Common myeloid progenitor, CD34-positive (primary cell): ENCODE data around the gene OR10H3.
A peak's percentile ranks its signal among the peaks of the same experiment; 100 is the strongest.
"Not testable (repeated sequence)": the region's sequence is repeated elsewhere in the genome, so short reads cannot be mapped to it uniquely, and the experiment has no call there.

Experiments used
- CTCF ChIA-PET: fragments of 350-600 bp; sonication (Branson Sonifier 250); formaldehyde crosslinking; loops from one replicate; lab custom pipeline; 2021; ENCODE audit warnings: antibody characterized with exemption; lab: Charles Lee
- POLR2A ChIA-PET: fragments of 350-600 bp; sonication (Branson Sonifier 250); formaldehyde crosslinking; loops from one replicate; lab custom pipeline; 2021; ENCODE audit warnings: antibody characterized with exemption; lab: Charles Lee
- DNase-seq, 3 donors: peaks; one replicate each; pipeline versions ENCODE4 v3.0.0 to v3.0.0-alpha.2; 2013
- H3K27ac ChIP-seq, 2 experiments: 1 replicate in 1 of 2; 2 replicates in 1 of 2; pipeline ENCODE4 v1.7.0; 2013; ENCODE audit warnings: inconsistent platforms in 2 of 2, low read length in 2 of 2, mild to moderate bottlenecking in 2 of 2, low read depth in 1 of 2, moderate library complexity in 1 of 2; ENCODE audit not compliant: severe bottlenecking in 2 of 2, insufficient read depth in 1 of 2, poor library complexity in 1 of 2
- H3K27me3 ChIP-seq, 5 experiments: replicated peaks in 2 of 5; 1 replicate in 3 of 5; 2 replicates in 2 of 5; pipeline versions ENCODE4 v1.6.1 to v1.7.0; 2013; ENCODE audit warnings: low read length in 4 of 5, mild to moderate bottlenecking in 2 of 5, moderate library complexity in 2 of 5, inconsistent platforms in 1 of 5; ENCODE audit not compliant: insufficient read depth in 5 of 5, control insufficient read depth in 4 of 5
- H3K36me3 ChIP-seq, 4 experiments: 1 replicate in 2 of 4; 2 replicates in 2 of 4; pipeline versions ENCODE4 v1.6.1 to v1.7.0; 2013; ENCODE audit warnings: low read length in 3 of 4, control low read depth in 1 of 4, mild to moderate bottlenecking in 1 of 4; ENCODE audit not compliant: control insufficient read depth in 4 of 4, insufficient read depth in 4 of 4
- H3K4me1 ChIP-seq, 4 experiments: 1 replicate in 3 of 4; 2 replicates in 1 of 4; pipeline versions ENCODE4 v1.6.1 to v1.7.1; 2013; ENCODE audit warnings: low read length in 3 of 4, mild to moderate bottlenecking in 3 of 4, control low read depth in 1 of 4, inconsistent platforms in 1 of 4, moderate library complexity in 1 of 4; ENCODE audit not compliant: control insufficient read depth in 4 of 4, insufficient read depth in 4 of 4; ENCODE audit errors: control extremely low read depth in 1 of 4
- H3K4me3 ChIP-seq, 7 experiments: 1 replicate in 4 of 7; 2 replicates in 3 of 7; pipeline versions ENCODE4 v1.5.1 to v1.7.0; 2013; ENCODE audit warnings: mild to moderate bottlenecking in 7 of 7, low read length in 6 of 7, moderate library complexity in 6 of 7, inconsistent platforms in 2 of 7, low read depth in 2 of 7, control low read depth in 1 of 7; ENCODE audit not compliant: insufficient read depth in 4 of 7, control insufficient read depth in 1 of 7; ENCODE audit errors: extremely low read depth in 1 of 7
- H3K9me3 ChIP-seq, 5 experiments: 1 replicate in 4 of 5; 2 replicates in 1 of 5; pipeline versions ENCODE4 v1.6.1 to v1.7.1; 2013; ENCODE audit warnings: low read length in 4 of 5, mild to moderate bottlenecking in 2 of 5, inconsistent platforms in 1 of 5, low read depth in 1 of 5, moderate library complexity in 1 of 5; ENCODE audit not compliant: control insufficient read depth in 4 of 5, insufficient read depth in 2 of 5; ENCODE audit errors: control extremely low read depth in 1 of 5
- WGBS: methylation state at CpG from one replicate; pipeline ENCODE4 v1.1.5; 2013; ENCODE audit not compliant: insufficient coverage; 5-methylcytosine and 5-hydroxymethylcytosine counted together

The OR10H3 gene

DNA sequence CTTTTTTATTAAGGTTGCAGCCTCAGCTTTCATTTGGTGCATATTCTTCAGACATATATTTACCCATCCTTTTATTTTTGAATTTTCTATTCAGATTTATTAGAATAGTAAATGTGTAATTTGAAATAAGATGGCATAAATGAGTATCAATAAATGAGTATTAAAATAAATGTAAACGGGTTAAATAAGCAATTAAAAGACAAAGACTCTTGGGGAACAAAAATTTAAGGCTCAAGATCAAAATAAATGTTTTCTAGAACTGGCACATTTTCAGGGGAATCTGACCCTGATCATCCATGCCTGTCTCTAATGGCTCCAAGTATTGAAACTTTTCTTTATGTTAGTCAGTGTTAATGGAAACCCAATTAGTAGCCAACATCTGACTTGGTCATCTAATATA, 3.0 kb downstream of the OR10H3 start:
- Histone ChIP-seq H3K36me3 (no peaks in the 10 kb centered on the region), H3K4me1 (no peaks in the 10 kb centered on the region), H3K4me3 (no peak overlapping the region), H3K9me3 (peaks cover 3 to 24% (median 11%) of the 10 kb centered on the region in 5 experiments), H3K27ac (no peak overlapping the region), H3K27me3 (peaks cover 0 to 18% (median 4%) of the 10 kb centered on the region in 5 experiments)
- 100% methylated on average over 1 of the region's 1 CpG for WGBS
- POLR2A ChIA-PET = no interaction called here
- CTCF ChIA-PET = no interaction called here
- DNase-seq = no peak

DNA sequence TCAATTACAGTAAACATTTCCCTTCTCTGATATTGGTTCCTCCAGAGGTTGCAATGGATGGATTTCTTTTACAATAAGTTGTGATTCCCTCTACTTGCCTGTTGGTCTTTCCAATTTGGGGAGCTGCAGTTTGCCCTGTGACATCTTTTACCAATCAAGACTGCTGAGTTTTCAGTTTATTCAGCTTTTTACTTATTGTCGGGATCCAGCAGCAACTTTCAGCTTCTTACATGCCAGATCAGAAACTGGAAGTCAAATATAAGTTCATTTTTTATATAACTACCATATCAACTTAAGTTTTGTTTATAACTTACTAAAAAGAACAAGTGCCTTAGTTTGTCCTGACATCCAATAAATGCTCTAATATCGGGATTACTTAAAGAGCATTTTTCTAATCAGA, 10.5 kb downstream of the OR10H3 start:
- DNase-seq = no peak
- Histone ChIP-seq H3K27ac (no peak overlapping the region), H3K27me3 (peaks cover 0 to 57% (median 17%) of the 10 kb centered on the region in 5 experiments), H3K36me3 (no peaks in the 10 kb centered on the region), H3K4me1 (no peaks in the 10 kb centered on the region), H3K4me3 (no peak overlapping the region), H3K9me3 (peaks cover 0 to 9% (median 2%) of the 10 kb centered on the region in 5 experiments)
- no CpG with 5 or more reads among the region's 2 CpGs for WGBS
- CTCF ChIA-PET = no interaction called here
- POLR2A ChIA-PET = no interaction called here

DNA sequence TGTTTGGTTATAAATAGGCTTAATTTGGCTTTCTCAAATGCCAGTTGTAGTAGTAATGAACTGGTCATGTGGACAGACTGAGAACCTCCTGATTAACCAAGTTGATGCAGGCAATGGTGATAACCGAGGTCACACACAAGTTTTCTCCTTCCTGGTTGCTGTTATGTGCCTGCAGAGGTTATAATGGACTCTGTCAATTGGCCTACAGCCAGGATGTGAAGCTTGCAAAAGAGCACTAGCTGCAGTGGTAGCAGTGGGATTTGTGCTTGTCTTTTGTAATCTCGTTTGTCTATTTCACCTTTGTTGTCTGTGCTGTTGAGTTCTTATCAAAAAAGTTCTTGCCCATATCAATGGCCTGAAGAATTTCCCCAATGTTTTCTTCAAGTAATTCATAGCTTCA, 20.6 kb downstream of the OR10H3 start:
- Histone ChIP-seq H3K27me3 (peaks cover 0 to 55% (median 17%) of the 10 kb centered on the region in 5 experiments), H3K27ac (no peak overlapping the region), H3K4me1 (peaks cover 0 to 2% (median 0%) of the 10 kb centered on the region in 4 experiments), H3K36me3 (no peaks in the 10 kb centered on the region), H3K9me3 (peaks cover 0 to 11% (median 2%) of the 10 kb centered on the region in 5 experiments), H3K4me3 (no peak overlapping the region)
- 78% methylated on average over 1 of the region's 2 CpGs for WGBS
- no peak for DNase-seq
- ChIA-PET POLR2A (no interaction called here), CTCF (interaction anchor here (1.1 to 1.4 kb wide), 3 partner anchors 13 to 127 kb away, joined by 3 to 5 read pairs (median 3); no protein-coding TSS in a partner anchor)

GRCh38 chr19:15759962-15760565, 22.3 kb downstream of the OR10H3 start:
- H3K27ac ChIP-seq = no peak overlapping the region
- peaks cover 0 to 2% (median 0%) of the 10 kb centered on the region in 4 experiments for H3K4me1 ChIP-seq
- peaks cover 0 to 11% (median 2%) of the 10 kb centered on the region in 5 experiments for H3K9me3 ChIP-seq
- H3K4me3 ChIP-seq = peak overlapping the region in 2 of 7 experiments; percentile 25 to 39
- WGBS = 44% methylated on average over 19 of the region's 28 CpGs
- peaks cover 0 to 52% (median 17%) of the 10 kb centered on the region in 5 experiments for H3K27me3 ChIP-seq
- POLR2A ChIA-PET = no interaction called here
- DNase-seq = peak; percentile 25 to 46 (median 45)
- CTCF ChIA-PET = interaction anchor here (1.0 to 1.3 kb wide), 2 partner anchors 11 to 134 kb away, joined by 3 to 4 read pairs; no protein-coding TSS in a partner anchor
- no peaks in the 10 kb centered on the region for H3K36me3 ChIP-seq

DNA sequence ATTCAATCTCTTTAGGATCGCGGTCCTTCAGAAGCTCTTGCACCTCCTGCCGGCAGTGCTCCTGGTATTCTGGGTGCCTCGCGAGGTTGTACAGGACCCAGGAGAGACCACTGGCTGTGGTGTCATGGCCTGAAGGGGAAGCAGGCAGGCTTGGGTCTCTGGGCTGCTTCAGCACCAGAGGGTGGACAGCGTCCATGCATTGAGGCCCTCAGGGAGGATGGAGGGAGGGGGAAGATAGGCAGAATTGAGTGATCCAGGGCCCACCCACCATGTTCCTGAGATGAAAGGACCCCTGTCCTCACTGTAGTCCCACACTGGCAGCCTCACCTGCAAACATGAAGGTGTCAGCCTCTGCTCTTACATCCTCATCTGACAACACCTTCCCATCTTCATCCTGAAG, 31.8 kb downstream of the OR10H3 start:
- CTCF ChIA-PET = no interaction called here
- POLR2A ChIA-PET = no interaction called here
- 16% methylated on average over 3 of the region's 6 CpGs for WGBS

GRCh38 chr19:15774159-15774558, 36.4 kb downstream of the OR10H3 start:
- CTCF ChIA-PET = not testable (repeated sequence)
- WGBS = 89% methylated on average over 2 of the region's 3 CpGs

More for the DNA sequence above, 31.8 kb downstream of the OR10H3 start:
- Histone ChIP-seq H3K36me3 (no peaks in the 10 kb centered on the region), H3K27ac (no peak overlapping the region), H3K4me1 (no peaks in the 10 kb centered on the region), H3K4me3 (no peak overlapping the region), H3K27me3 (peaks cover 0 to 24% (median 5%) of the 10 kb centered on the region in 5 experiments), H3K9me3 (peaks cover 0 to 6% (median 2%) of the 10 kb centered on the region in 5 experiments)
- peak; percentile 7 to 63 (median 63) for DNase-seq

DNA sequence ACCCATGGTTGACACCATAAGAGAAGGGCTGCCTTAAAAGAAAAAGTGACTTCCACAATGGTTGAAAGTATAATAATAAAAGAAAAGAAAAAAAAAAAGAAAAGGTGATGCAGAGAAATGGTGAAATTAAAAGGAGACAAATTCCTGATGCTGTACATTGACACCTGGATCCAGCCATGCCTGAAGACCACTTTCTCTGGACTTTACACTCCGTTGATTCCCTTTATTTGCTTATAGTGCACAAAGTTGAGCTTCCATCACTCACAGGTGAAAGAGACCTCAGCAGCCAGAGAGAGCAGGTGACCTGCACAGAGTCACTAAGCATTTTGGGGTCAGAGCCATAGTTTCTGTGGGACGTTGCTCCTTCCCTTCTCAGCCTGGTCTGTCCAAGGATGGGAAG, 37.5 kb downstream of the OR10H3 start:
- H3K27me3 ChIP-seq = peaks cover 0 to 14% (median 9%) of the 10 kb centered on the region in 5 experiments
- no peak overlapping the region for H3K27ac ChIP-seq
- H3K36me3 ChIP-seq = no peaks in the 10 kb centered on the region
- WGBS = 63% methylated on average over 1 of the region's 2 CpGs
- POLR2A ChIA-PET = no interaction called here
- H3K4me3 ChIP-seq = no peak overlapping the region
- CTCF ChIA-PET = no interaction called here
- DNase-seq = no peak
- H3K4me1 ChIP-seq = no peaks in the 10 kb centered on the region
- peaks cover 0 to 6% (median 2%) of the 10 kb centered on the region in 5 experiments for H3K9me3 ChIP-seq

More at GRCh38 chr19:15774159-15774558, 36.4 kb downstream of the OR10H3 start:
- H3K9me3 ChIP-seq, POLR2A ChIA-PET, DNase-seq, H3K36me3 ChIP-seq, H3K27ac ChIP-seq, H3K4me3 ChIP-seq, H3K4me1 ChIP-seq: not testable (repeated sequence)
- peaks cover 0 to 14% (median 9%) of the 10 kb centered on the region in 5 experiments for H3K27me3 ChIP-seq
